ENCODE results near the gene RAB11B. TPM values are rescaled to one million over a fixed set of nuclear protein-coding genes. Genes with fewer than 3 reads are reported as not detected.

RAB11B gene
- 43.0 and 47.0 TPM in 2 replicates for total RNA-seq

GRCh38 chr19:8389891-8390616, at the start of gene RAB11B:
TSS of gene RAB11B (plus strand) at chr19:8390360. CDS start at chr19:8390417, 57 bp downstream.

GRCh38 chr19:8342684-8343482, 47.3 kb upstream of the RAB11B start, which contains the start of gene KANK3:
TSS of gene KANK3 (minus strand) at chr19:8343262. CDS start at chr19:8337828, 5,434 bp downstream.

GRCh38 chr19:8363803-8364771, 26.1 kb upstream of the RAB11B start, which contains the start of gene ANGPTL4:
TSS of gene ANGPTL4 (plus strand) at chr19:8364155. CDS start at chr19:8364322, 167 bp downstream.

GRCh38 chr19:8412783-8413628, 22.8 kb downstream of the RAB11B start, which contains the start of gene MARCHF2:
TSS of gene MARCHF2 (plus strand) at chr19:8413305. CDS start at chr19:8421841, 8,536 bp downstream.

GRCh38 chr19:8444677-8445487, 54.7 kb downstream of the RAB11B start, which contains the start of gene HNRNPM:
TSS of gene HNRNPM (plus strand) at chr19:8444975. CDS start at chr19:8444999, 24 bp downstream.

Other genes starting within 250 kb of the RAB11B start
- gene FBN3, start 240.8 kb upstream of the RAB11B start, total RNA-seq, result not detected in 2 replicates
- 9.4 and 14.5 TPM in 2 replicates for gene CERS4, start 181.0 kb upstream of the RAB11B start, total RNA-seq
- 20.5 and 23.2 TPM in 2 replicates for gene CD320, start 82.0 kb upstream of the RAB11B start, total RNA-seq
- 31.0 and 40.4 TPM in 2 replicates for gene NDUFA7, start 69.0 kb upstream of the RAB11B start, total RNA-seq
- gene RPS28, start 68.9 kb upstream of the RAB11B start, total RNA-seq, result 646 and 817 TPM in 2 replicates
- gene KANK3, start 47.1 kb upstream of the RAB11B start, total RNA-seq, result 0.18 and 0.43 TPM in 2 replicates
- 1.1 and 7.9 TPM in 2 replicates for gene ANGPTL4, start 26.2 kb upstream of the RAB11B start, total RNA-seq
- gene MARCHF2, start 22.9 kb downstream of the RAB11B start, total RNA-seq, result 51.6 and 79.5 TPM in 2 replicates
- gene HNRNPM, start 54.6 kb downstream of the RAB11B start, total RNA-seq, result 35.3 and 39.4 TPM in 2 replicates
- gene PRAM1, start 112.3 kb downstream of the RAB11B start, total RNA-seq, result not detected in 2 replicates
- gene ZNF414, start 123.8 kb downstream of the RAB11B start, total RNA-seq, result 2.8 and 4.4 TPM in 2 replicates
- 0.14 and 0.37 TPM in 2 replicates for gene MYO1F, start 187.1 kb downstream of the RAB11B start, total RNA-seq
- 6.3 and 10.2 TPM in 2 replicates for gene ADAMTS10, start 220.4 kb downstream of the RAB11B start, total RNA-seq
- gene NFILZ, start 240.3 kb downstream of the RAB11B start, total RNA-seq, result not detected in 2 replicates

Data from smooth muscle cell of bladder (primary cell).